ENCODE results near the gene PLA2G4B. TPM values are rescaled to one million over a fixed set of nuclear protein-coding genes. Genes with fewer than 3 reads are reported as not detected.

The PLA2G4B gene
- total RNA-seq, 3 donors from 2014 or later (not counting 1 experiment from before 2014, with no cell fraction given) = 15.2 to 17.5 (median 17.4) TPM

- Mint-ChIP-seq H3K4me1 (peaks cover 11 to 30% of the 10 kb centered on the region in 2 donors), H3K9me3 (no peaks in the 10 kb centered on the region), H3K27me3 (ENCODE audit: low read depth in 2 of 2) (peaks cover 10 to 13% of the 10 kb centered on the region in 2 donors), H3K4me3 (no peak overlapping the region), H3K36me3 (no peaks in the 10 kb centered on the region), H3K27ac (no peak overlapping the region)
- ATAC-seq = no peak
- H3K27me3 ChIP-seq (ENCODE audit: control insufficient read depth, insufficient read depth, low read length) = no peaks in the 10 kb centered on the region
- intact Hi-C loops (cut with micrococcal nuclease) = no loop called here
- TF ChIP-seq CTCF (IDR thresholded peaks at IDR 0.05) = no peak
- H3K4me3 ChIP-seq (ENCODE audit: low read length) = no peak overlapping the region
- 89% methylated on average over 2 of the region's 2 CpGs for WGBS (ENCODE audit: insufficient coverage)
- no peaks in the 10 kb centered on the region for H3K36me3 ChIP-seq (ENCODE audit: control insufficient read depth, insufficient read depth, low read length)
- H3K4me1 ChIP-seq (ENCODE audit: control insufficient read depth, insufficient read depth, low read length) = peaks cover 23% of the 10 kb centered on the region
- DNase-seq = no peak
- H3K27ac ChIP-seq (ENCODE audit: low read length) = no peak overlapping the region
- H3K9me3 ChIP-seq (ENCODE audit: control insufficient read depth, insufficient read depth, low read length) = no peaks in the 10 kb centered on the region
These were observed 44.8 kb downstream of the PLA2G4B start for GRCh38 chr15:41883484-41883825.

GRCh38 chr15:41884458-41884857, 45.8 kb downstream of the PLA2G4B start:
- no peak overlapping the region for H3K27ac Mint-ChIP-seq
- H3K4me3 Mint-ChIP-seq = no peak overlapping the region

GRCh38 chr15:41885321-41885720, 46.7 kb downstream of the PLA2G4B start:
- no peak overlapping the region for H3K4me3 ChIP-seq (ENCODE audit: low read length)
- Mint-ChIP-seq H3K4me1 (peaks cover 16 to 41% of the 10 kb centered on the region in 2 donors), H3K9me3 (no peaks in the 10 kb centered on the region), H3K36me3 (no peaks in the 10 kb centered on the region), H3K4me3 (no peak overlapping the region), H3K27ac (no peak overlapping the region), H3K27me3 (ENCODE audit: low read depth in 2 of 2) (peaks cover 10 to 13% of the 10 kb centered on the region in 2 donors)
- H3K27ac ChIP-seq (ENCODE audit: low read length) = no peak overlapping the region
- H3K9me3 ChIP-seq (ENCODE audit: control insufficient read depth, insufficient read depth, low read length) = no peaks in the 10 kb centered on the region
- no peak for DNase-seq
- H3K4me1 ChIP-seq (ENCODE audit: control insufficient read depth, insufficient read depth, low read length) = peaks cover 34% of the 10 kb centered on the region
- ATAC-seq = no peak
- no peaks in the 10 kb centered on the region for H3K27me3 ChIP-seq (ENCODE audit: control insufficient read depth, insufficient read depth, low read length)
- TF ChIP-seq CTCF (IDR thresholded peaks at IDR 0.05) = no peak
- intact Hi-C loops (cut with micrococcal nuclease) = no loop called here
- H3K36me3 ChIP-seq (ENCODE audit: control insufficient read depth, insufficient read depth, low read length) = no peaks in the 10 kb centered on the region

More at GRCh38 chr15:41884458-41884857, 45.8 kb downstream of the PLA2G4B start:
- no peak overlapping the region for H3K27ac ChIP-seq (ENCODE audit: low read length)
- WGBS (ENCODE audit: insufficient coverage) = 93% methylated on average over 7 of the region's 7 CpGs
- Mint-ChIP-seq H3K27me3 (ENCODE audit: low read depth in 2 of 2) (peaks cover 10 to 13% of the 10 kb centered on the region in 2 donors), H3K4me1 (peaks cover 16 to 40% of the 10 kb centered on the region in 2 donors), H3K36me3 (no peaks in the 10 kb centered on the region), H3K9me3 (no peaks in the 10 kb centered on the region)
- H3K4me3 ChIP-seq (ENCODE audit: low read length) = no peak overlapping the region
- no peaks in the 10 kb centered on the region for H3K27me3 ChIP-seq (ENCODE audit: control insufficient read depth, insufficient read depth, low read length)
- no peak for ATAC-seq
- no peaks in the 10 kb centered on the region for H3K36me3 ChIP-seq (ENCODE audit: control insufficient read depth, insufficient read depth, low read length)
- TF ChIP-seq CTCF (IDR thresholded peaks at IDR 0.05) = no peak
- DNase-seq = no peak
- H3K9me3 ChIP-seq (ENCODE audit: control insufficient read depth, insufficient read depth, low read length) = no peaks in the 10 kb centered on the region
- peaks cover 33% of the 10 kb centered on the region for H3K4me1 ChIP-seq (ENCODE audit: control insufficient read depth, insufficient read depth, low read length)
- intact Hi-C loops (cut with micrococcal nuclease) = no loop called here

GRCh38 chr15:41885841-41886240, 47.2 kb downstream of the PLA2G4B start:
- no peak for TF ChIP-seq CTCF (IDR thresholded peaks at IDR 0.05)
- Histone ChIP-seq H3K4me3 (ENCODE audit: low read length) (no peak overlapping the region), H3K27ac (ENCODE audit: low read length) (no peak overlapping the region), H3K27me3 (ENCODE audit: control insufficient read depth, insufficient read depth, low read length) (no peaks in the 10 kb centered on the region), H3K9me3 (ENCODE audit: control insufficient read depth, insufficient read depth, low read length) (no peaks in the 10 kb centered on the region), H3K36me3 (ENCODE audit: control insufficient read depth, insufficient read depth, low read length) (no peaks in the 10 kb centered on the region), H3K4me1 (ENCODE audit: control insufficient read depth, insufficient read depth, low read length) (peaks cover 34% of the 10 kb centered on the region)
- intact Hi-C loops (cut with micrococcal nuclease) = no loop called here
- DNase-seq = no peak
- ATAC-seq = no peak
- Mint-ChIP-seq H3K36me3 (no peaks in the 10 kb centered on the region), H3K4me3 (no peak overlapping the region), H3K9me3 (no peaks in the 10 kb centered on the region), H3K27me3 (ENCODE audit: low read depth in 2 of 2) (peaks cover 6 to 8% of the 10 kb centered on the region in 2 donors), H3K4me1 (peaks cover 16 to 38% of the 10 kb centered on the region in 2 donors), H3K27ac (no peak overlapping the region)
- WGBS (ENCODE audit: insufficient coverage) = 97% methylated on average over 14 of the region's 14 CpGs
